Brain pericyte (primary cell): ENCODE measurements around the gene EIF2S3B.

Experiments
- DNase-seq: peaks from one replicate; pipeline ENCODE4 v3.0.0-alpha.2; 2012; ENCODE audit warnings: low read depth, low spot score

Gene EIF2S3B

GRCh38 chr12:10554228-10554755, 48.6 kb downstream of the EIF2S3B start:
- no peak for DNase-seq

- DNase-seq: no peak
Measured at GRCh38 chr12:10554756-10555481, 49.2 kb downstream of the EIF2S3B start.

GRCh38 chr12:10557329-10557728, 51.6 kb downstream of the EIF2S3B start:
- no peak for DNase-seq

- no peak for DNase-seq
Measured at GRCh38 chr12:10557766-10558165, 52.1 kb downstream of the EIF2S3B start.
